Liver (tissue), 9 donors: ENCODE measurements around the gene FARP1. TPM values are rescaled to one million over a fixed set of nuclear protein-coding genes. Genes with fewer than 3 reads are reported as not detected.

Experiments used
- DNase-seq: peaks from one replicate; pipeline ENCODE4 v3.0.0-alpha.2; 2017; ENCODE audit warnings: low spot score
- H3K27ac ChIP-seq, 2 donors: one replicate each; pipeline ENCODE4 v1.7.0; 2013; ENCODE audit warnings: inconsistent platforms in 2 of 2, low read length in 2 of 2, control low read depth in 1 of 2, low read depth in 1 of 2, mild to moderate bottlenecking in 1 of 2
- H3K27me3 ChIP-seq, 4 donors: one replicate each; pipeline versions ENCODE4 v1.6.1 to v1.7.0; 2013; ENCODE audit warnings: low read length in 3 of 4, inconsistent platforms in 1 of 4, mild to moderate bottlenecking in 1 of 4, moderate library complexity in 1 of 4; ENCODE audit not compliant: control insufficient read depth in 4 of 4, insufficient read depth in 4 of 4
- H3K36me3 ChIP-seq, 4 donors: one replicate each; pipeline versions ENCODE4 v1.6.1 to v1.7.0; 2013; ENCODE audit warnings: low read length in 3 of 4, mild to moderate bottlenecking in 3 of 4, low read depth in 1 of 4, moderate library complexity in 1 of 4; ENCODE audit not compliant: control insufficient read depth in 4 of 4, insufficient read depth in 3 of 4
- H3K4me1 ChIP-seq, 4 donors: one replicate each; pipeline versions ENCODE4 v1.6.1 to v1.7.0; 2013; ENCODE audit warnings: low read length in 3 of 4, mild to moderate bottlenecking in 3 of 4, moderate library complexity in 1 of 4; ENCODE audit not compliant: control insufficient read depth in 4 of 4, insufficient read depth in 4 of 4
- H3K4me3 ChIP-seq, 3 donors: one replicate each; pipeline versions ENCODE4 v1.6.1 to v1.7.0; 2013; ENCODE audit warnings: low read length in 3 of 3, control low read depth in 1 of 3, low read depth in 1 of 3, mild to moderate bottlenecking in 1 of 3
- H3K9ac ChIP-seq, 2 donors: one replicate each; pipeline ENCODE4 v1.7.0; 2013; ENCODE audit warnings: low read length in 2 of 2, mild to moderate bottlenecking in 2 of 2, moderate library complexity in 2 of 2, control low read depth in 1 of 2, low read depth in 1 of 2
- H3K9me3 ChIP-seq, 4 donors: one replicate each; pipeline versions ENCODE4 v1.6.1 to v1.7.0; 2013; ENCODE audit warnings: low read length in 3 of 4; ENCODE audit not compliant: control insufficient read depth in 4 of 4
- EGR1 ChIP-seq, 2 donors: IDR thresholded peaks; 2 replicates each; pipeline ENCODE4 v1.6.1; 2016 to 2018; ENCODE audit warnings: antibody characterized with exemption in 2 of 2, low read depth in 2 of 2
- FOXA1 ChIP-seq: IDR thresholded peaks from 2 replicates; pipeline ENCODE4 v1.6.1; 2016; ENCODE audit warnings: antibody characterized with exemption
- FOXA2 ChIP-seq: IDR thresholded peaks from 2 replicates; pipeline ENCODE4 v1.6.1; 2016; ENCODE audit warnings: antibody characterized with exemption
- GABPA ChIP-seq, 2 donors: IDR thresholded peaks in 1 of 2; conservative IDR thresholded peaks in 1 of 2; 2 replicates each; pipeline ENCODE4 v1.6.1; 2016; ENCODE audit warnings: antibody characterized with exemption in 2 of 2, mild to moderate bottlenecking in 1 of 2, moderate library complexity in 1 of 2
- HNF4A ChIP-seq, 2 donors: conservative IDR thresholded peaks; 2 replicates each; pipeline ENCODE4 v1.6.1; 2016; ENCODE audit warnings: antibody characterized with exemption in 2 of 2, mild to moderate bottlenecking in 2 of 2
- HNF4G ChIP-seq: IDR thresholded peaks from 2 replicates; pipeline ENCODE4 v1.6.1; 2016; ENCODE audit warnings: antibody characterized with exemption
- JUND ChIP-seq, 2 donors: IDR thresholded peaks; 2 replicates each; pipeline ENCODE4 v1.6.1; 2016; ENCODE audit warnings: antibody characterized with exemption in 2 of 2
- NR2F2 ChIP-seq: IDR thresholded peaks from 2 replicates; pipeline ENCODE4 v1.6.1; 2016; ENCODE audit warnings: antibody characterized with exemption
- RAD21 ChIP-seq, 2 donors: IDR thresholded peaks; 2 replicates each; pipeline ENCODE4 v1.6.1; 2016; ENCODE audit warnings: antibody characterized with exemption in 2 of 2, mild to moderate bottlenecking in 2 of 2
- REST ChIP-seq: IDR thresholded peaks from 2 replicates; pipeline ENCODE4 v1.6.1; 2016; ENCODE audit warnings: antibody characterized with exemption, mild to moderate bottlenecking
- RXRA ChIP-seq, 2 donors: IDR thresholded peaks; 2 replicates each; pipeline ENCODE4 v1.6.1; 2017 to 2018; ENCODE audit warnings: antibody characterized with exemption in 2 of 2, mild to moderate bottlenecking in 1 of 2
- TAF1 ChIP-seq: conservative IDR thresholded peaks from 2 replicates; pipeline ENCODE4 v1.6.1; 2016; ENCODE audit warnings: antibody characterized with exemption, mild to moderate bottlenecking
- YY1 ChIP-seq: IDR thresholded peaks from 2 replicates; pipeline ENCODE4 v1.6.1; 2016; ENCODE audit warnings: antibody characterized with exemption, mild to moderate bottlenecking
- WGBS: extraction: QIAGEN DNeasy Blood & Tissue Kit; methylation state at CpG from one replicate; pipeline ENCODE4 v1.1.7; 2013; 5-methylcytosine and 5-hydroxymethylcytosine counted together
- polyA plus RNA-seq, 2 donors: library from polyadenylated mRNA; stranded (reverse) in 1 of 2; unstranded in 1 of 2; fragments of 200-250 nt in 1 of 2; fragments of >200 nt in 1 of 2; fragmentation: Nextera tagmentation in 1 of 2; extraction: Ambion mirVana in 1 of 2; gene quantifications; one replicate each; pipeline versions ENCODE4 v1.2.1 to v1.2.3, GENCODE V29; 2013 to 2015
- total RNA-seq, 2 donors: library from RNA; depleted of rRNA; stranded (reverse); fragments of >200 nt; gene quantifications; one replicate each; pipeline ENCODE4 v1.2.3, GENCODE V29; 2014
- TF ChIP-seq, protein P1 (sequence below): IDR thresholded peaks from 2 replicates; pipeline ENCODE4 v1.6.1; 2016; ENCODE audit warnings: antibody characterized with exemption
- TF ChIP-seq, protein P2 (sequence below): IDR thresholded peaks from 2 replicates; pipeline ENCODE4 v1.6.1; 2016; ENCODE audit warnings: antibody characterized with exemption
- TF ChIP-seq, protein P3 (sequence below): fragments of 150-350 bp; IDR thresholded peaks from 2 replicates; pipeline ENCODE4 v1.5.1; 2017; ENCODE audit warnings: improper control_type of control experiment, low read depth, low read length; ENCODE audit not compliant: missing input control
- donor health status: healthy.
- donor health status: healthy.
- donor health status: healthy.
- donor health status: healthy.
- donor health status: healthy.

FARP1 gene
- total and polyA plus RNA-seq, 4 donors = 28.4 to 62.6 (median 39.8) TPM

DNA sequence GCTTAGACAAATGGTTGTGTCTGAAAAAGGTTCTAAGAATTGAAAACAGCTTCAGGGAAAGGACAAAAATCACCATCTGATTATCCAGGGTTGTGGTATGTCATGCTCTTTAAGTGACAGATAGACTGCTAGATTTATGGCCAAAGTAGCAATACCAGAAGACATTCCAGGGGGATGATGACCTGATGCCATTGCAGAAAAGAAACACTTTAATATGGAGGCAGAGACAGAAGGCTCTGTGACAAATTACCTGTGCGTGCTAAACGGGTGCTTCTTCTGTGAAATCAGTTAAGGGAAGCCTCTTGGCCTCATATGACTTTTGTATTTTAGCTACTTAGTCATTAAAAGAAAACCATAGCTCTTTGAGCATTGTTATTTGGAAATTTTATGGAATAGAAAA lies 178.5 kb downstream of the FARP1 start:
- Histone ChIP-seq H3K4me3 (no peak overlapping the region), H3K27me3 (no peaks in the 10 kb centered on the region), H3K9me3 (no peaks in the 10 kb centered on the region), H3K9ac (no peak overlapping the region), H3K27ac (no peak overlapping the region), H3K4me1 (peaks cover 4 to 35% (median 22%) of the 10 kb centered on the region in 4 donors), H3K36me3 (peaks cover 0 to 4% (median under 1%) of the 10 kb centered on the region in 4 donors)
- 97% methylated on average over 2 of the region's 2 CpGs for WGBS
- no peak for TF ChIP-seq RAD21 (IDR thresholded peaks at IDR 0.05)
- TF ChIP-seq, protein P1, sequence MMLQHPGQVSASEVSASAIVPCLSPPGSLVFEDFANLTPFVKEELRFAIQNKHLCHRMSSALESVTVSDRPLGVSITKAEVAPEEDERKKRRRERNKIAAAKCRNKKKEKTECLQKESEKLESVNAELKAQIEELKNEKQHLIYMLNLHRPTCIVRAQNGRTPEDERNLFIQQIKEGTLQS = no peak
- TF ChIP-seq EGR1 (IDR thresholded peaks at IDR 0.05; ENCODE audit: low read depth in 2 of 2) = no peak
- no peak for TF ChIP-seq JUND (IDR thresholded peaks at IDR 0.05)
- no peak for TF ChIP-seq FOXA1
- TF ChIP-seq RXRA (IDR thresholded peaks at IDR 0.05) = no peak
- TF ChIP-seq HNF4G = no peak
- no peak for TF ChIP-seq YY1
- TF ChIP-seq GABPA (IDR thresholded peaks at IDR 0.05 in 1 of 2, conservative IDR thresholded peaks at IDR 0.05 in 1 of 2) = no peak
- TF ChIP-seq, protein P2, sequence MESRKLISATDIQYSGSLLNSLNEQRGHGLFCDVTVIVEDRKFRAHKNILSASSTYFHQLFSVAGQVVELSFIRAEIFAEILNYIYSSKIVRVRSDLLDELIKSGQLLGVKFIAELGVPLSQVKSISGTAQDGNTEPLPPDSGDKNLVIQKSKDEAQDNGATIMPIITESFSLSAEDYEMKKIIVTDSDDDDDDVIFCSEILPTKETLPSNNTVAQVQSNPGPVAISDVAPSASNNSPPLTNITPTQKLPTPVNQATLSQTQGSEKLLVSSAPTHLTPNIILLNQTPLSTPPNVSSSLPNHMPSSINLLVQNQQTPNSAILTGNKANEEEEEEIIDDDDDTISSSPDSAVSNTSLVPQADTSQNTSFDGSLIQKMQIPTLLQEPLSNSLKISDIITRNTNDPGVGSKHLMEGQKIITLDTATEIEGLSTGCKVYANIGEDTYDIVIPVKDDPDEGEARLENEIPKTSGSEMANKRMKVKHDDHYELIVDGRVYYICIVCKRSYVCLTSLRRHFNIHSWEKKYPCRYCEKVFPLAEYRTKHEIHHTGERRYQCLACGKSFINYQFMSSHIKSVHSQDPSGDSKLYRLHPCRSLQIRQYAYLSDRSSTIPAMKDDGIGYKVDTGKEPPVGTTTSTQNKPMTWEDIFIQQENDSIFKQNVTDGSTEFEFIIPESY = no peak
- TF ChIP-seq HNF4A (conservative IDR thresholded peaks at IDR 0.05) = no peak
- DNase-seq = no peak

GRCh38 chr13:98322091-98322718 lies 179.3 kb downstream of the FARP1 start:
- Histone ChIP-seq H3K36me3 (no peaks in the 10 kb centered on the region), H3K27me3 (no peaks in the 10 kb centered on the region), H3K27ac (no peak overlapping the region), H3K9ac (no peak overlapping the region), H3K9me3 (no peaks in the 10 kb centered on the region), H3K4me1 (peaks cover 4 to 35% (median 22%) of the 10 kb centered on the region in 4 donors), H3K4me3 (no peak overlapping the region)
- 79% methylated on average over 8 of the region's 8 CpGs for WGBS
- TF ChIP-seq RXRA (IDR thresholded peaks at IDR 0.05) (peak in 1 of 2 donors; percentile 28), NR2F2 (no peak), HNF4G (no peak), FOXA2 (no peak), RAD21 (IDR thresholded peaks at IDR 0.05) (peak in 1 of 2 donors; percentile 8), TAF1 (no peak), HNF4A (conservative IDR thresholded peaks at IDR 0.05) (peak in 1 of 2 donors; percentile 18), REST (no peak)
- TF ChIP-seq, protein P2 = no peak
- TF ChIP-seq, protein P3, sequence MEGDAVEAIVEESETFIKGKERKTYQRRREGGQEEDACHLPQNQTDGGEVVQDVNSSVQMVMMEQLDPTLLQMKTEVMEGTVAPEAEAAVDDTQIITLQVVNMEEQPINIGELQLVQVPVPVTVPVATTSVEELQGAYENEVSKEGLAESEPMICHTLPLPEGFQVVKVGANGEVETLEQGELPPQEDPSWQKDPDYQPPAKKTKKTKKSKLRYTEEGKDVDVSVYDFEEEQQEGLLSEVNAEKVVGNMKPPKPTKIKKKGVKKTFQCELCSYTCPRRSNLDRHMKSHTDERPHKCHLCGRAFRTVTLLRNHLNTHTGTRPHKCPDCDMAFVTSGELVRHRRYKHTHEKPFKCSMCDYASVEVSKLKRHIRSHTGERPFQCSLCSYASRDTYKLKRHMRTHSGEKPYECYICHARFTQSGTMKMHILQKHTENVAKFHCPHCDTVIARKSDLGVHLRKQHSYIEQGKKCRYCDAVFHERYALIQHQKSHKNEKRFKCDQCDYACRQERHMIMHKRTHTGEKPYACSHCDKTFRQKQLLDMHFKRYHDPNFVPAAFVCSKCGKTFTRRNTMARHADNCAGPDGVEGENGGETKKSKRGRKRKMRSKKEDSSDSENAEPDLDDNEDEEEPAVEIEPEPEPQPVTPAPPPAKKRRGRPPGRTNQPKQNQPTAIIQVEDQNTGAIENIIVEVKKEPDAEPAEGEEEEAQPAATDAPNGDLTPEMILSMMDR = no peak
- DNase-seq = no peak
